Stomach smooth muscle (tissue), 2 donors: ENCODE measurements around the gene ATG2A.

ENCODE experiments used
- H3K27ac ChIP-seq: one replicate; pipeline ENCODE4 v1.7.0; 2013; ENCODE audit warnings: mild to moderate bottlenecking, low read length, inconsistent platforms
- H3K27me3 ChIP-seq, 2 donors: one replicate each; pipeline ENCODE4 v1.7.0; 2013; ENCODE audit warnings: low read length in 2 of 2; ENCODE audit not compliant: insufficient read depth in 2 of 2, control insufficient read depth in 1 of 2
- H3K36me3 ChIP-seq, 2 donors: one replicate each; pipeline ENCODE4 v1.7.0; 2013; ENCODE audit warnings: low read length in 2 of 2; ENCODE audit not compliant: control insufficient read depth in 2 of 2, insufficient read depth in 2 of 2
- H3K4me1 ChIP-seq: one replicate; pipeline ENCODE4 v1.7.0; 2013; ENCODE audit warnings: low read length; ENCODE audit not compliant: control insufficient read depth, insufficient read depth
- H3K4me3 ChIP-seq, 2 donors: one replicate each; pipeline ENCODE4 v1.7.0; 2013; ENCODE audit warnings: low read length in 2 of 2
- H3K9ac ChIP-seq, 2 donors: one replicate each; pipeline ENCODE4 v1.7.0; 2013; ENCODE audit warnings: low read length in 2 of 2, mild to moderate bottlenecking in 1 of 2
- H3K9me3 ChIP-seq, 2 donors: one replicate each; pipeline ENCODE4 v1.7.0; 2013; ENCODE audit warnings: low read length in 2 of 2; ENCODE audit not compliant: control insufficient read depth in 2 of 2
- donor health status: healthy.
- donor health status: Pancreatic carcinoma.

ATG2A gene

GRCh38 chr11:64858467-64859263 is 58.3 kb downstream of the ATG2A start:
- Histone ChIP-seq H3K9ac (peak overlapping the region in 1 of 2 donors; percentile 29), H3K9me3 (peaks cover 0 to 3% of the 10 kb centered on the region in 2 donors), H3K27me3 (no peaks in the 10 kb centered on the region), H3K27ac (peak overlapping the region; percentile 67), H3K4me3 (no peak overlapping the region), H3K36me3 (peaks cover 18 to 24% of the 10 kb centered on the region in 2 donors), H3K4me1 (peaks cover 73% of the 10 kb centered on the region)

- H3K9ac ChIP-seq, result peak overlapping the region in 1 of 2 donors; percentile 22
- H3K4me1 ChIP-seq, result peaks cover 67% of the 10 kb centered on the region
- H3K27me3 ChIP-seq, result no peaks in the 10 kb centered on the region
- H3K4me3 ChIP-seq, result no peak overlapping the region
- peaks cover 26 to 29% of the 10 kb centered on the region in 2 donors for H3K36me3 ChIP-seq
- H3K9me3 ChIP-seq, result peaks cover 0 to 3% of the 10 kb centered on the region in 2 donors
- peak overlapping the region; percentile 46 for H3K27ac ChIP-seq
Measured at GRCh38 chr11:64857485-64857884, 59.5 kb downstream of the ATG2A start.

GRCh38 chr11:64856382-64857227 is 60.4 kb downstream of the ATG2A start:
- no peak overlapping the region for H3K4me3 ChIP-seq
- peaks cover 0 to 3% of the 10 kb centered on the region in 2 donors for H3K9me3 ChIP-seq
- H3K27me3 ChIP-seq, result no peaks in the 10 kb centered on the region
- peak overlapping the region; percentile 53 to 55 for H3K9ac ChIP-seq
- H3K36me3 ChIP-seq, result peaks cover 27 to 32% of the 10 kb centered on the region in 2 donors
- H3K27ac ChIP-seq, result peak overlapping the region; percentile 84
- H3K4me1 ChIP-seq, result peaks cover 67% of the 10 kb centered on the region

GRCh38 chr11:64855596-64856304 is 61.3 kb downstream of the ATG2A start:
- Histone ChIP-seq H3K27me3 (no peaks in the 10 kb centered on the region), H3K4me3 (peak overlapping the region; percentile 15 to 17), H3K36me3 (peaks cover 27 to 32% of the 10 kb centered on the region in 2 donors), H3K4me1 (peaks cover 69% of the 10 kb centered on the region), H3K9ac (peak overlapping the region; percentile 42 to 53), H3K27ac (peak overlapping the region; percentile 84), H3K9me3 (no peaks in the 10 kb centered on the region)

- H3K9me3 ChIP-seq, result no peaks in the 10 kb centered on the region
- peak overlapping the region; percentile 30 to 42 for H3K9ac ChIP-seq
- peaks cover 27 to 30% of the 10 kb centered on the region in 2 donors for H3K36me3 ChIP-seq
Measured at GRCh38 chr11:64854534-64855502, 62.2 kb downstream of the ATG2A start.

GRCh38 chr11:64854157-64854533 is 62.9 kb downstream of the ATG2A start:
- no peaks in the 10 kb centered on the region for H3K27me3 ChIP-seq
- H3K4me1 ChIP-seq, result peaks cover 70% of the 10 kb centered on the region
- H3K27ac ChIP-seq, result peak overlapping the region; percentile 84
- H3K4me3 ChIP-seq, result no peak overlapping the region
- H3K36me3 ChIP-seq, result peaks cover 20 to 25% of the 10 kb centered on the region in 2 donors
- H3K9ac ChIP-seq, result no peak overlapping the region
- no peaks in the 10 kb centered on the region for H3K9me3 ChIP-seq

More at GRCh38 chr11:64854534-64855502, 62.2 kb downstream of the ATG2A start:
- Histone ChIP-seq H3K27me3 (no peaks in the 10 kb centered on the region), H3K4me3 (peak overlapping the region; percentile 17 to 40), H3K4me1 (peaks cover 67% of the 10 kb centered on the region), H3K27ac (peak overlapping the region; percentile 84)

GRCh38 chr11:64853709-64854108 is 63.3 kb downstream of the ATG2A start:
- Histone ChIP-seq H3K4me3 (no peak overlapping the region), H3K9me3 (no peaks in the 10 kb centered on the region), H3K27me3 (no peaks in the 10 kb centered on the region), H3K36me3 (peaks cover 15 to 24% of the 10 kb centered on the region in 2 donors), H3K27ac (peak overlapping the region; percentile 84), H3K4me1 (peaks cover 68% of the 10 kb centered on the region), H3K9ac (no peak overlapping the region)

GRCh38 chr11:64852804-64853509 is 64.1 kb downstream of the ATG2A start:
- no peak overlapping the region for H3K9ac ChIP-seq
- H3K9me3 ChIP-seq, result no peaks in the 10 kb centered on the region
- peaks cover 14 to 21% of the 10 kb centered on the region in 2 donors for H3K36me3 ChIP-seq
- peaks cover 66% of the 10 kb centered on the region for H3K4me1 ChIP-seq
- no peak overlapping the region for H3K4me3 ChIP-seq
- no peaks in the 10 kb centered on the region for H3K27me3 ChIP-seq
- H3K27ac ChIP-seq, result peak overlapping the region; percentile 67

- Histone ChIP-seq H3K36me3 (peaks cover 11 to 18% of the 10 kb centered on the region in 2 donors), H3K9ac (no peak overlapping the region), H3K27ac (peak overlapping the region; percentile 67), H3K9me3 (no peaks in the 10 kb centered on the region), H3K4me3 (no peak overlapping the region), H3K4me1 (peaks cover 72% of the 10 kb centered on the region), H3K27me3 (no peaks in the 10 kb centered on the region)
Measured at GRCh38 chr11:64851831-64852351, 65.1 kb downstream of the ATG2A start.
